Measurements from ENCODE around the gene SOX21. TPM values are rescaled to one million over a fixed set of nuclear protein-coding genes. Genes with fewer than 3 reads are reported as not detected.

SOX21 gene
- total and polyA plus RNA-seq, 2 experiments from 2014 or later, result 1.7 to 3.5 TPM

- TF ChIP-seq, protein P1, sequence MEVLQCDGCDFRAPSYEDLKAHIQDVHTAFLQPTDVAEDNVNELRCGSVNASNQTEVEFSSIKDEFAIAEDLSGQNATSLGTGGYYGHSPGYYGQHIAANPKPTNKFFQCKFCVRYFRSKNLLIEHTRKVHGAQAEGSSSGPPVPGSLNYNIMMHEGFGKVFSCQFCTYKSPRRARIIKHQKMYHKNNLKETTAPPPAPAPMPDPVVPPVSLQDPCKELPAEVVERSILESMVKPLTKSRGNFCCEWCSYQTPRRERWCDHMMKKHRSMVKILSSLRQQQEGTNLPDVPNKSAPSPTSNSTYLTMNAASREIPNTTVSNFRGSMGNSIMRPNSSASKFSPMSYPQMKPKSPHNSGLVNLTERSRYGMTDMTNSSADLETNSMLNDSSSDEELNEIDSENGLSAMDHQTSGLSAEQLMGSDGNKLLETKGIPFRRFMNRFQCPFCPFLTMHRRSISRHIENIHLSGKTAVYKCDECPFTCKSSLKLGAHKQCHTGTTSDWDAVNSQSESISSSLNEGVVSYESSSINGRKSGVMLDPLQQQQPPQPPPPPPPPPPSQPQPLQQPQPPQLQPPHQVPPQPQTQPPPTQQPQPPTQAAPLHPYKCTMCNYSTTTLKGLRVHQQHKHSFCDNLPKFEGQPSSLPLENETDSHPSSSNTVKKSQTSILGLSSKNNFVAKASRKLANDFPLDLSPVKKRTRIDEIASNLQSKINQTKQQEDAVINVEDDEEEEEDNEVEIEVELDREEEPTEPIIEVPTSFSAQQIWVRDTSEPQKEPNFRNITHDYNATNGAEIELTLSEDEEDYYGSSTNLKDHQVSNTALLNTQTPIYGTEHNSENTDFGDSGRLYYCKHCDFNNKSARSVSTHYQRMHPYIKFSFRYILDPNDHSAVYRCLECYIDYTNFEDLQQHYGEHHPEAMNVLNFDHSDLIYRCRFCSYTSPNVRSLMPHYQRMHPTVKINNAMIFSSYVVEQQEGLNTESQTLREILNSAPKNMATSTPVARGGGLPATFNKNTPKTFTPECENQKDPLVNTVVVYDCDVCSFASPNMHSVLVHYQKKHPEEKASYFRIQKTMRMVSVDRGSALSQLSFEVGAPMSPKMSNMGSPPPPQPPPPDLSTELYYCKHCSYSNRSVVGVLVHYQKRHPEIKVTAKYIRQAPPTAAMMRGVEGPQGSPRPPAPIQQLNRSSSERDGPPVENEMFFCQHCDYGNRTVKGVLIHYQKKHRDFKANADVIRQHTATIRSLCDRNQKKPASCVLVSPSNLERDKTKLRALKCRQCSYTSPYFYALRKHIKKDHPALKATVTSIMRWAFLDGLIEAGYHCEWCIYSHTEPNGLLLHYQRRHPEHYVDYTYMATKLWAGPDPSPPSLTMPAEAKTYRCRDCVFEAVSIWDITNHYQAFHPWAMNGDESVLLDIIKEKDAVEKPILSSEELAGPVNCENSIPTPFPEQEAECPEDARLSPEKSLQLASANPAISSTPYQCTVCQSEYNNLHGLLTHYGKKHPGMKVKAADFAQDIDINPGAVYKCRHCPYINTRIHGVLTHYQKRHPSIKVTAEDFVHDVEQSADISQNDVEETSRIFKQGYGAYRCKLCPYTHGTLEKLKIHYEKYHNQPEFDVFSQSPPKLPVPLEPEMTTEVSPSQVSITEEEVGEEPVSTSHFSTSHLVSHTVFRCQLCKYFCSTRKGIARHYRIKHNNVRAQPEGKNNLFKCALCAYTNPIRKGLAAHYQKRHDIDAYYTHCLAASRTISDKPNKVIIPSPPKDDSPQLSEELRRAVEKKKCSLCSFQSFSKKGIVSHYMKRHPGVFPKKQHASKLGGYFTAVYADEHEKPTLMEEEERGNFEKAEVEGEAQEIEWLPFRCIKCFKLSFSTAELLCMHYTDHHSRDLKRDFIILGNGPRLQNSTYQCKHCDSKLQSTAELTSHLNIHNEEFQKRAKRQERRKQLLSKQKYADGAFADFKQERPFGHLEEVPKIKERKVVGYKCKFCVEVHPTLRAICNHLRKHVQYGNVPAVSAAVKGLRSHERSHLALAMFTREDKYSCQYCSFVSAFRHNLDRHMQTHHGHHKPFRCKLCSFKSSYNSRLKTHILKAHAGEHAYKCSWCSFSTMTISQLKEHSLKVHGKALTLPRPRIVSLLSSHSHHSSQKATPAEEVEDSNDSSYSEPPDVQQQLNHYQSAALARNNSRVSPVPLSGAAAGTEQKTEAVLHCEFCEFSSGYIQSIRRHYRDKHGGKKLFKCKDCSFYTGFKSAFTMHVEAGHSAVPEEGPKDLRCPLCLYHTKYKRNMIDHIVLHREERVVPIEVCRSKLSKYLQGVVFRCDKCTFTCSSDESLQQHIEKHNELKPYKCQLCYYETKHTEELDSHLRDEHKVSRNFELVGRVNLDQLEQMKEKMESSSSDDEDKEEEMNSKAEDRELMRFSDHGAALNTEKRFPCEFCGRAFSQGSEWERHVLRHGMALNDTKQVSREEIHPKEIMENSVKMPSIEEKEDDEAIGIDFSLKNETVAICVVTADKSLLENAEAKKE (CRISPR knock-in tag; IDR thresholded peaks at IDR 0.05), result no peak
- TF ChIP-seq ETS1 (IDR thresholded peaks at IDR 0.05) (no peak), POLR2AphosphoS5 (IDR thresholded peaks at IDR 0.05; ENCODE audit: low read depth) (no peak)
Observed at GRCh38 chr13:94761407-94761806, 49.1 kb upstream of the SOX21 start (continued).

DNA sequence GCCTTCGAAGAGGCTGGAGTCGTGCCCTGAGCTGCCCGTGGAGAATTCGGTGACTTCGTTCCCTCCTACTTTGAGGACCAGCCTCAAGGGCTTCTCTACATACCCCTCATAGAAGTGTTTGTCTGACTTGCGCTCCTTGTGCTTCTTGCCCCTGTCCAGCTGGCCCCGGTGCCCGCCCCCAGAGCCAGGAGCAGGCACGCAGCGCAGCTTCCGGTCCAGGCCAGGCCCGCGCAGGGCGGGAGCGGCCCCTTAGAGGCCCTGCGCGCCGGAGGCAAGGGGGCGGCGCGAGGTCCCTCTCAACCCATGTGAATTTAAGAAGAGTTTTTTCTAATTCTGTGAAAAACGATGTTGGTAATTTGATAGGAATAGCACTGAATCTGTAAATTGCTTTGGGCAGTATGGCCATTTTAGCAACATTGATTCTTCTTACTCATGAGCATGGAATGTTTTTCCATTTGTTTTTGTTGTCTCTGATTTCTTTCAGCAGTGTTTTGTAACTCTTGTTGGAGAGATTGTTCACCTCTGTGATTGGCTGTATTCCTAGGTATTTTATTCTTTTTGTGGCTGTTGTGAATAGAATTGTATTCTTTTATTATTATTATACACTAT, 46.9 kb upstream of the SOX21 start:
- H4K20me1 ChIP-seq (replicated peaks; ENCODE audit: insufficient read depth), result no peaks in the 10 kb centered on the region
- no peak overlapping the region for H2AFZ ChIP-seq
- Mint-ChIP-seq H3K4me1 (peaks cover 20% of the 10 kb centered on the region), H3K4me3 (no peak overlapping the region), H3K36me3 (ENCODE audit: low read depth) (peaks cover 16% of the 10 kb centered on the region), H3K9me3 (peaks cover 19% of the 10 kb centered on the region), H3K27me3 (ENCODE audit: insufficient read depth, low read depth, poor library complexity) (no peaks in the 10 kb centered on the region), H3K27ac (no peak overlapping the region)
- H3K27me3 ChIP-seq (ENCODE audit: insufficient read depth), result no peaks in the 10 kb centered on the region
- H3K79me2 ChIP-seq (replicated peaks; ENCODE audit: insufficient read depth), result no peaks in the 10 kb centered on the region
- no peak overlapping the region for H3K4me3 ChIP-seq
- H3K4me2 ChIP-seq, result no peak overlapping the region
- H3K4me1 ChIP-seq (ENCODE audit: insufficient read depth), result peaks cover 11% of the 10 kb centered on the region; the same call in 1 of the 2 replicates
- peaks cover 4% of the 10 kb centered on the region; the same call in 1 of the 2 replicates for H3K9me2 ChIP-seq (ENCODE audit: insufficient read depth)
- H3K36me3 ChIP-seq (ENCODE audit: insufficient read depth), result no peaks in the 10 kb centered on the region
- ATAC-seq (no peak), DNase-seq (ENCODE audit: low spot score) (no peak)
- no peak for TF ChIP-seq EZH2phosphoT487 (IDR thresholded peaks at IDR 0.05; ENCODE audit: unreplicated experiment)
- TF ChIP-seq, protein P2, sequence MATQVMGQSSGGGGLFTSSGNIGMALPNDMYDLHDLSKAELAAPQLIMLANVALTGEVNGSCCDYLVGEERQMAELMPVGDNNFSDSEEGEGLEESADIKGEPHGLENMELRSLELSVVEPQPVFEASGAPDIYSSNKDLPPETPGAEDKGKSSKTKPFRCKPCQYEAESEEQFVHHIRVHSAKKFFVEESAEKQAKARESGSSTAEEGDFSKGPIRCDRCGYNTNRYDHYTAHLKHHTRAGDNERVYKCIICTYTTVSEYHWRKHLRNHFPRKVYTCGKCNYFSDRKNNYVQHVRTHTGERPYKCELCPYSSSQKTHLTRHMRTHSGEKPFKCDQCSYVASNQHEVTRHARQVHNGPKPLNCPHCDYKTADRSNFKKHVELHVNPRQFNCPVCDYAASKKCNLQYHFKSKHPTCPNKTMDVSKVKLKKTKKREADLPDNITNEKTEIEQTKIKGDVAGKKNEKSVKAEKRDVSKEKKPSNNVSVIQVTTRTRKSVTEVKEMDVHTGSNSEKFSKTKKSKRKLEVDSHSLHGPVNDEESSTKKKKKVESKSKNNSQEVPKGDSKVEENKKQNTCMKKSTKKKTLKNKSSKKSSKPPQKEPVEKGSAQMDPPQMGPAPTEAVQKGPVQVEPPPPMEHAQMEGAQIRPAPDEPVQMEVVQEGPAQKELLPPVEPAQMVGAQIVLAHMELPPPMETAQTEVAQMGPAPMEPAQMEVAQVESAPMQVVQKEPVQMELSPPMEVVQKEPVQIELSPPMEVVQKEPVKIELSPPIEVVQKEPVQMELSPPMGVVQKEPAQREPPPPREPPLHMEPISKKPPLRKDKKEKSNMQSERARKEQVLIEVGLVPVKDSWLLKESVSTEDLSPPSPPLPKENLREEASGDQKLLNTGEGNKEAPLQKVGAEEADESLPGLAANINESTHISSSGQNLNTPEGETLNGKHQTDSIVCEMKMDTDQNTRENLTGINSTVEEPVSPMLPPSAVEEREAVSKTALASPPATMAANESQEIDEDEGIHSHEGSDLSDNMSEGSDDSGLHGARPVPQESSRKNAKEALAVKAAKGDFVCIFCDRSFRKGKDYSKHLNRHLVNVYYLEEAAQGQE (IDR thresholded peaks at IDR 0.05; ENCODE audit: unreplicated experiment), result no peak
- TF ChIP-seq CTCF (conservative IDR thresholded peaks at IDR 0.05; ENCODE audit: low read depth in 2 of 2), result no peak
- TF ChIP-seq ETS1 (IDR thresholded peaks at IDR 0.05), result no peak
- TF ChIP-seq POLR2AphosphoS5 (IDR thresholded peaks at IDR 0.05; ENCODE audit: low read depth), result no peak
- H3K27ac ChIP-seq (ENCODE audit: low read depth), result no peak overlapping the region
- no peaks in the 10 kb centered on the region for H3F3A ChIP-seq (replicated peaks; ENCODE audit: low read depth)

Measured in GM23338 (cell line).